Activated CD4-positive, CD25-positive, alpha-beta regulatory T cell (primary cell): ENCODE measurements around the gene STAM2.

Experiments
- DNase-seq, 4 experiments: peaks; one replicate each; lab custom pipeline; 2025; lab: John Stamatoyannopoulos, UW

STAM2 gene

GRCh38 chr2:152071518-152071917, 104.0 kb downstream of the STAM2 start:
- DNase-seq, result no peak

- DNase-seq, result no peak
Measured at GRCh38 chr2:152071092-152071491, 104.5 kb downstream of the STAM2 start.

GRCh38 chr2:152068226-152068625, 107.3 kb downstream of the STAM2 start:
- no peak for DNase-seq

GRCh38 chr2:152067823-152068222, 107.7 kb downstream of the STAM2 start:
- no peak for DNase-seq
